Adipocyte (in vitro differentiated cells): ENCODE results near the gene MBNL2.

ENCODE experiments used
- DNase-seq: peaks from one replicate; pipeline ENCODE4 v3.0.0-alpha.2; 2015; ENCODE audit warnings: low read depth
- H3K27me3 ChIP-seq: replicated peaks from 2 replicates; pipeline ENCODE4 v1.7.0; 2013; ENCODE audit warnings: mild to moderate bottlenecking, low read length, moderate library complexity; ENCODE audit not compliant: control insufficient read depth, insufficient read depth
- H3K36me3 ChIP-seq: 2 replicates; pipeline ENCODE4 v1.7.0; 2013; ENCODE audit warnings: low read length, mild to moderate bottlenecking, moderate library complexity; ENCODE audit not compliant: control insufficient read depth, insufficient read depth, severe bottlenecking
- H3K4me1 ChIP-seq: 2 replicates; pipeline ENCODE4 v1.7.0; 2013; ENCODE audit warnings: mild to moderate bottlenecking, low read length, moderate library complexity; ENCODE audit not compliant: control insufficient read depth, insufficient read depth
- H3K4me3 ChIP-seq: 2 replicates; pipeline ENCODE4 v1.7.0; 2013; ENCODE audit warnings: mild to moderate bottlenecking, low read length, moderate library complexity
- H3K9ac ChIP-seq: 2 replicates; pipeline ENCODE4 v1.7.0; 2013; ENCODE audit warnings: mild to moderate bottlenecking, low read length, moderate library complexity
- H3K9me3 ChIP-seq: 2 replicates; pipeline ENCODE4 v1.7.0; 2013; ENCODE audit warnings: mild to moderate bottlenecking, low read length, moderate library complexity; ENCODE audit not compliant: control insufficient read depth

Gene MBNL2

DNA sequence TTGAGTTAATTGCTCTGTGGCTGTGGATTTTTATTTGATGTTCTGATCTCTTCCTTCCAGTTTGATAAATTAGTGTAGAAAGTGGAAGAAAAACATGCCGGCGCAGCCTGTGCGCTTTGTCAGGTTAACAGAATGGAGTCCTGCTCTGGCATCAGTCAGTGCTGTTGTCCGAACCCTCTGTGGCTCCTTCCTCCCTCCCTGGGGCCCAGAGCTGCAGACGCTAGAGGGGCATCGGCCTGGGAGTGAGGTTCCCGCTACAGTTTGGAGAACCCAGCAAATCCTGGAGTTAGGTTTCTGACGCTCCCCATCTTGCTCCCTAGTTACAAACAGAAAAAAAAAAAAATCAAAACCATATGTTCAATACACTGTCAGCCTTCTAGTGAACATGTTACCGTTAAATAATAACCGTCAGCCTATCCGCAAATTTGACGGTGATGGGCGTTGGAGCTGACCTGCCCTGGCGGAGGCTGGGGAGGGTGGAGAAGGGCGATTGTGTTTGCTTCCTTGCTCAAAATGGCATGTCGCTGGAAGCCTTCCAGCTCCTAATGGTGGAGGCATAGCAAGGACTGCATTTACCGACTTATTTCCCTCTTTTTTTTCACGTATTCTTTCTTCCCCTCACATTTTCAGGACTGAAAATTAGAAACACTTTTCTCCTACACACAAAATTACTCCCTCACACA is 13.6 kb downstream of the MBNL2 start:
- DNase-seq: no peak
- Histone ChIP-seq H3K4me1 (peaks cover 42% of the 10 kb centered on the region), H3K27me3 (no peaks in the 10 kb centered on the region), H3K9me3 (no peaks in the 10 kb centered on the region), H3K9ac (peak overlapping the region; percentile 39), H3K36me3 (peaks cover 28% of the 10 kb centered on the region), H3K4me3 (peak overlapping the region; percentile 45)

DNA sequence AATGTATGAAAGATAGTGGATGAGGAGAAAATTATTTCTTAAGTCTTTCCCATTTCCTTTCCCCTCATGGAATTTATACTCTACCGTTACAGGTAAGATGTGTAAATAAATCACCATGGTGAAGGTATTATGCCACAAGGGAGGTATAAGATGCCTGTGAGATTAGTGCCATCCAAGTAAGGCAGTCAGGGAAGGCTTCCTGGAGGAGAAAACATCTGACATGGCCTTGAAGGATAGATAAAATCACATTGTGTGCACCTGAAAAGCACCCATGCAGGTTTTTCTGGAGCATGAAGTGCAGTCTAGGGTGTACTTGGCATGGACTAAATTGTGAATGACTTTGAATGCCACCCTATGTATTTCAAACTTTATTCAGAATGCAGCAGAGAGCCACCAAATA is 15.3 kb downstream of the MBNL2 start:
- Histone ChIP-seq H3K9me3 (no peaks in the 10 kb centered on the region), H3K27me3 (no peaks in the 10 kb centered on the region), H3K9ac (no peak overlapping the region), H3K4me3 (no peak overlapping the region), H3K36me3 (peaks cover 15% of the 10 kb centered on the region), H3K4me1 (peaks cover 41% of the 10 kb centered on the region)
- no peak for DNase-seq

DNA sequence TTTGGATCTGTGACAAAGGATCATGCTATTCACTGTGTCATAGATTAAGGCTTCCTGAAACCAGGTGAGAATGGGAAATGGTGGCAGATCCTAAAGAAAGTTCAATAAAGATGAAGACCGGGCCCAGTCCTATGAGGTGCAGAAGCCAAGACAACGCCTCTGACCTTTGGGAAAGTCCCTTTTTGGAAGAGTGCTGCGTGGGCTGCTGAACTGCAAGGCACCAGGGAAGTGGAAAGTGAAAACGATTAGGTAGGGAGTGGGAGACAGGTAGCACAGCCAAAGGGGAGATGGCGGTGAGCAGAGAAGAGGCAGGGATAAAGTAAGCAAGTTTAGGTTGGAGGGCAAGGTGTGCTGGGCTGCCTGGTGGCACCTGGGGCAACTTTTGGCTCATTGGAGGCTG is 16.3 kb downstream of the MBNL2 start:
- H3K4me3 ChIP-seq: no peak overlapping the region
- H3K4me1 ChIP-seq: peaks cover 41% of the 10 kb centered on the region
- DNase-seq: no peak
- no peaks in the 10 kb centered on the region for H3K27me3 ChIP-seq
- peaks cover 15% of the 10 kb centered on the region for H3K36me3 ChIP-seq
- no peaks in the 10 kb centered on the region for H3K9me3 ChIP-seq
- H3K9ac ChIP-seq: no peak overlapping the region

DNA sequence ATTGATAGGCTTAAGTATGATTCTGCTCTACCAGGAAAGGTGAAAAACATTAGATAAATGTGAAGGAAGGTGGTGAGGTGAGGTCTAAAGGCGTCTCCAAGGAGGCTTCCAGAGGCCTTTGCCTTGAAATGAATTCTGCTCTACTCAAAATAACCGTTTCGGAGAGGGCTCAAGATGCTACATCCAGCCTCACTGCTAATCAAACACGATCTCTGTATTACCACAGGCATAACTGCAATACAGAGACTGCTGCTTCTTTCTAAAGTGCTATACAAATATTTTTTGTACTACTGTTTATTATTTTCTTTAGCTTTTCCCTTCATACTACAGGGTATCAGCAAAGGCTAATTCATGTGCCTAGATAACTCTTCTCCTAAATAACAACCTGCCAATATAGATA is 16.8 kb downstream of the MBNL2 start:
- no peak overlapping the region for H3K4me3 ChIP-seq
- H3K9me3 ChIP-seq: no peaks in the 10 kb centered on the region
- no peaks in the 10 kb centered on the region for H3K27me3 ChIP-seq
- DNase-seq: no peak
- no peak overlapping the region for H3K9ac ChIP-seq
- peaks cover 44% of the 10 kb centered on the region for H3K4me1 ChIP-seq
- H3K36me3 ChIP-seq: peaks cover 14% of the 10 kb centered on the region

DNA sequence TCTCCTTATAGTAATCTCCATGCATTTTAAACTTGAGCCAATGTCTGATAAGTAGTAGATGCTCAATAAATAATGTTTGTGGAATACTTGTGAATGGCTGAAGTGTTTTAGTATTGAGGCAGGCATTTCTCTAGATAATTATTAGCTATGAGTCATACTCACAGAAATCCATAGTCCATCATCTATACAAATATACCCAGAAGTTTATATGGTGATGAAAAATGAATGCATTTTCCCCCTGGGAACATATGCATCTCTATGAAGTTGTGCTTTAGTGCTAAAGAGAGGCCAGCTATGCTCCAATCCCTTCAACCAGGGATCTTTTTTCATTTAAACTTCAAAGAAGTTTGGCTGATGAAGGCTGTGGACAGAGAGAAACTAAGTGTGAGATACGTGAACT is 17.2 kb downstream of the MBNL2 start:
- Histone ChIP-seq H3K9ac (no peak overlapping the region), H3K4me1 (peaks cover 48% of the 10 kb centered on the region), H3K27me3 (no peaks in the 10 kb centered on the region), H3K9me3 (no peaks in the 10 kb centered on the region), H3K36me3 (peaks cover 10% of the 10 kb centered on the region), H3K4me3 (no peak overlapping the region)
- DNase-seq: no peak

DNA sequence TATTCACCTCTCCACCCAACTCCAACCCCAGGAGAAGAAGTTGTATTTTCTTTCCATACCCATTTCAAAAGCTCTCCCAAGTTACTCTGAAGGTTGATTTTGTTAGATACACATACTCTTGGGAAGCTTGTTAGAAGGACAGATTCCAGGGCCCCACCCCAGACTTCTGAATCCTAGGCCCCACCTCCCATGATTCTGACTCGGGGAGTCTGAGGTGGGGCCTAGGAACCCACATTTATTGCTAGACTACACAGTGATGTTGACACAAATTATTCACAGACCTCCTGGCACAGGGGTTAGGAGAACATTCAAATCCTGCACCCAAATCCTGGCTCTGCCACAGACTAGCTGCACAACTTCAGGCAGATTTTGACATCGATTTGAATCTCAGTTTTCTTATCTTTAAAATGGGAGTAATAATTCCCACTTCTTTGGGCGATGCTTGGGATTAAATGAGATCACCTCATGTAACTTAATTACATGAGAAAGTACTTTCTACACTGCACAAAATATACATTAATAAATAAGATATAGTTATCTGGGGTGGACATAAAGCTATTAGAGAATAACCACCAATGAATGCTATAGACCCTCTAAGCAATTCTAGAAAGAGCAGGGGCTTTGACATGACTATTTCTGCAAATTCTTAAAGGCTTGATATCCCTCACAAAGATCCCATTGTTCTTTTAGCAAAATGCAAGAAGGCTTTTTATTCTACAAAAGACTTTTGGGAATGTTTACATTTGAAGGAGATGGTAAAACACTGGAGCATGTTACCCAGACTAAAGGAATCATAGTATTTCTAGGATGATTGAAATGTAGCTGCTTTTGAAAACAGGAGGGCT is 18.0 kb downstream of the MBNL2 start:
- no peak for DNase-seq
- H3K9ac ChIP-seq: no peak overlapping the region
- H3K36me3 ChIP-seq: peaks cover 2% of the 10 kb centered on the region
- no peaks in the 10 kb centered on the region for H3K27me3 ChIP-seq
- H3K4me3 ChIP-seq: no peak overlapping the region
- H3K4me1 ChIP-seq: peaks cover 57% of the 10 kb centered on the region
- no peaks in the 10 kb centered on the region for H3K9me3 ChIP-seq

DNA sequence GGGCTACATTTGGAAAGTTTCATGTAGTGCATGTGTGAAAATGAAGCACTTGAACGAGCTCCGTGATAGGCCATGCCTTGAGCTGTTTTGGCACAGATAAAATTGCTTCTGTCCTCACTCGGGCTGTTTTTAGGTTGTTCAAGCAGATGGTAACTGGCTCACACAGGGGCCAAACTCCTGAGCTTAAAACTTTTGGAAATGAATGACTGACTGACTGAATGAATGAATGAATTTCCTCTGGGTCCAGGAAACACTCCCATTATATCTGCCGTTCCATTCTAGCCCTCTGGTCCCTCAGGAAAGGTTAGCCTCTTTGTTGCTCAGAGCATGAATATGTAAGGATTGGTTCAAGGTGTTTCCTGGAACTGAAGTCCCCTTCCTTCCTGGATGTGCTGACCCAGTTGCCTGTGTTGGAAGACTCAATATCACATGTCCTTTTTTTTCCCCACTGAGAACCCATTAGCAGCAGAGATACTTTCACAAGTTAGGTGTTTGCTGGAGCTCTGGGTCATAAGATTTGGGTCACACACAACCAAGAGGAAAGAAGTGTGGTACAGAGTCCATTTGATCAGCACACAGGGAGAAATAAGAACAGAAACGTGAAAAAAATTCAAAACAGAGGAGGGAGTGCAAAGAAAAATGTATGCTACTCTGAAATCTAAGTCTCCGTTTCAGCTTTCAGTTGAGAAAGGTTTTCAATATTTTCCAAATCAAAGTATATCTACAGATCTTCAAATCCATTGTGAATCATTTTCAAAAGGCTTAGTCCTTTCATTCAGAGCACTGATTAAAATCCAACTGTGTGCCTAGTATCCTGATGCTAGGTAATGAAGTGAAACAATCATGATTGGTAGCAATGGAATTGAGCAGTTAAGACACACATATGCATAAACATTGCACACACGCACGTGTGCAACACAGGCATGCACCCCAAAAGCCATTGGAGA is 18.9 kb downstream of the MBNL2 start:
- DNase-seq: no peak
- no peaks in the 10 kb centered on the region for H3K9me3 ChIP-seq
- no peak overlapping the region for H3K9ac ChIP-seq
- H3K36me3 ChIP-seq: peaks cover 2% of the 10 kb centered on the region
- H3K4me3 ChIP-seq: no peak overlapping the region
- peaks cover 57% of the 10 kb centered on the region for H3K4me1 ChIP-seq
- H3K27me3 ChIP-seq: no peaks in the 10 kb centered on the region

DNA sequence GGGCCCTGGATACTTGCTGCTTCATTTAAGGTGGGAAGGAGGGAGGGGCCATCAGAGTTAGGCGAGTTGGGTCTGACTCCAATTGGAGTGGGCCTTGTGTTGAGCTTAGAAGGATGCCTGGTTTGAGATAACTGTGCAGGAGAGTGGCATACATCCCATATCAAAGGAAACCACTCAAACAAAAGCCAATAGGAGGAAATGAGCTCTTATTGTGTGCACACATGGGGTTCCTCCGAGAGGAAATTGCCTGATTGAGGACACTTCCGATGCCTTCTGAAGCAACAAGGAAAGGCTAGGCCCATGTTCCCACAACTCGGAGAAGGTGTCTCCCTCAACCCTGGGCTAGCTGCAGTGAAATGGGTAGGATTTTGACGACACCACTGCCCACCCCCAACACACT is 19.6 kb downstream of the MBNL2 start:
- H3K9me3 ChIP-seq: no peaks in the 10 kb centered on the region
- no peaks in the 10 kb centered on the region for H3K27me3 ChIP-seq
- H3K9ac ChIP-seq: no peak overlapping the region
- no peak for DNase-seq
- H3K4me1 ChIP-seq: peaks cover 57% of the 10 kb centered on the region
- H3K36me3 ChIP-seq: peaks cover 2% of the 10 kb centered on the region
- no peak overlapping the region for H3K4me3 ChIP-seq

DNA sequence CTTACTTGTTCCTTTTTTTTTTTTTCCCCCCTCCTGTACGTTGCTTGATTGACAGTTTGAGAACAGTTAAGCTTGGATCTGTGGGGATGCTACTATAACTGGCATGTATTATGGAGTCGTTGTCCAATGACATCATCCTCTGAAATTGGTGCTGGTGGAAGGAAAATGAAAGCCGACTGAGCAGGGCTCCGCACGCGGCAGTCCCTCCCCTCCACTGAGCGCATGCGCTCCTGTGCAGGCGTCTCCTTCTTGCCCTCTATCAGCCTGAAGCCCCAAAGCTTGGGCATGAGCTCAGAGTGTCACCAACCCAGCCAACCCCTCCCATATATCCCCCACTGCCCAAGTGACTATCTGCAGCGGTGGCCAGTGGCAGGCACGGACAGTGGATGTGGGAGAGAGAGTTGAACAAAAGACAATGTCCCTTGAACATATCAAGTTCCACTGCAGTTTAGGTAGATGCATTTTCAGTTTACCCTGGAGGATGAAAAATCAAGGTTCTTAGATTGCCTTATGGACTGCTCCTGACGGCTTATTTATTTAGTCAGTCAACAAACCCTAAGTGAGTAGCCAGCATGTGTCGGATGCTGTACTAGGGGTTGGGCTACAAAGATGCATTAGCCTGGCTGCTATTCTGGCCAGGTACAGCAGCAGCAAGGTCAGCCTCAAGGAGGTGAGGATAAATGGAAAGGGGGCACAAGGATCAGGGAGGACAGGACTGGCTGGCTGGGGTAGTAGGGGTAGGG is 20.8 kb downstream of the MBNL2 start:
- no peak for DNase-seq
- H3K36me3 ChIP-seq: no peaks in the 10 kb centered on the region
- H3K9ac ChIP-seq: no peak overlapping the region
- H3K9me3 ChIP-seq: no peaks in the 10 kb centered on the region
- no peaks in the 10 kb centered on the region for H3K27me3 ChIP-seq
- H3K4me1 ChIP-seq: peaks cover 68% of the 10 kb centered on the region
- no peak overlapping the region for H3K4me3 ChIP-seq

DNA sequence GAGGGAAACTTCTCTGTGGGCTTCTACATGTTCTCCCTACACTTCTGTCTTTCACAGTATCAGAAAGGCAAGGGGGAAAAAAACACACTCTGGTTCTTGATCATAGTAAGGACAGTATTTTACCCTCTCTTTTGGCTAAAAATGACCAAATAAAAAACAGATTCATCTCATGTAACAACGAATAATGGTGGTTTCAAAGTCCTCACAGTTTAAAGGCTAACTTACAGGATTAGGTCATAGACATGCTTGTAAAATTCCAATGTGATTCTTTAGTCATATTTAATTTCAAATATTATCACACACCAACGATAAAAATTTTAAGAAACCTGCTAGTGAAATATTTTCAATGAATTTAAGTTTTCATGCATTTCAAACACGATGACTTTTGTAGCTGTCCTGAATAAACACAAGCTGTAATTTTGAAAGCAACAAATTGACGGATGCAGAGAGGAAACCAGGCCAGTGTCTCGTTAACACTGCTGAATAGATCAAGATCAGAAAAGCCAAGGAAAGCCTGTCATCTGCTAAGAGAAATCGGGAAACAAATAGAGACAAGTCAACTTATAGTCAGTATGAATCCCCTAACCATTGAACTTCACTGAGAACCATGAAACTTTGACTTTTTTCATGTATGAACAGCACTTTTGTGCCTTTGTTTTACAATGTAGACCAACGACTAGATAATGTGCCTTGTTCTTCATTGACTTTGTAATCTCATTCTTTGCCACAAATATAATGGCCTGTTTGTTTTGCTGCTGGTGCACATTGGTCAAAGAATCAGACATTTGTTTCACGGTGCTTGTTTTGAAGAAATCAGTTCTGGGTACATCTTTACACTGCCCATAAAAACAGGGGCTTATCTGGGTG is 22.0 kb downstream of the MBNL2 start:
- Histone ChIP-seq H3K4me1 (peaks cover 79% of the 10 kb centered on the region), H3K27me3 (no peaks in the 10 kb centered on the region), H3K36me3 (no peaks in the 10 kb centered on the region), H3K9me3 (no peaks in the 10 kb centered on the region), H3K4me3 (peak overlapping the region; percentile 14), H3K9ac (peak overlapping the region; percentile 36)
- DNase-seq: no peak
